ENCODE measurements around the gene OR5D16. TPM values are rescaled to one million over a fixed set of nuclear protein-coding genes. Genes with fewer than 3 reads are reported as not detected.
"Not testable (repeated sequence)": the region's sequence is repeated elsewhere in the genome, so short reads cannot be mapped to it uniquely, and the experiment has no call there.

Gene OR5D16
- polyA plus RNA-seq (ENCODE audit: insufficient read depth in 1 of 5, insufficient read length in 5 of 5, low replicate concordance in 1 of 5): not detected
- long read RNA-seq, donor 1: 0 reads
- long read RNA-seq, donor 2: 0 reads
- long read RNA-seq, donor 3: 0 reads
- long read RNA-seq, donor 4: 0 reads
- long read RNA-seq, donor 5: 0 reads
- long read RNA-seq, donor 6: 0 reads
- long read RNA-seq, donor 7: 0 reads
- long read RNA-seq, donor 8: 0 reads

DNA sequence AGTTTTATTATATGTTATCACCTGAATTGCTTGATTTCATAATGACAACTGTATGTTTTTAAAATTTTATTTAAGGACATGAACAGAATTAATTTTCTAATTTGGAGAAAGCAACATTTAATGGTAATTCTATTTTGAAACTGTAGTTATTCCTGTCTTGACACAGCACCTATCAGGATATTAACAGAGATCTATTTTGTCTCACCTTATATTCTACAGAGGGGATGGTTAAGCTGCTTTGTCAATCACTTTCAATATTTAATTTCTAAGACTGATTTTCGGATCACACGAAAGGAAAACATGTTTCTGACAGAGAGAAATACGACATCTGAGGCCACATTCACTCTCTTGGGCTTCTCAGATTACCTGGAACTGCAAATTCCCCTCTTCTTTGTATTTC lies at the start of gene OR5D16:
OR5D16 (plus strand) TSS at position 301 of the 400 bp plus-strand sequence; CDS start at position 301, 0 bp downstream.
- no peak for DNase-seq

- DNase-seq: no peak
Measured at GRCh38 chr11:55791606-55792005, 46.9 kb upstream of the OR5D16 start.

DNA sequence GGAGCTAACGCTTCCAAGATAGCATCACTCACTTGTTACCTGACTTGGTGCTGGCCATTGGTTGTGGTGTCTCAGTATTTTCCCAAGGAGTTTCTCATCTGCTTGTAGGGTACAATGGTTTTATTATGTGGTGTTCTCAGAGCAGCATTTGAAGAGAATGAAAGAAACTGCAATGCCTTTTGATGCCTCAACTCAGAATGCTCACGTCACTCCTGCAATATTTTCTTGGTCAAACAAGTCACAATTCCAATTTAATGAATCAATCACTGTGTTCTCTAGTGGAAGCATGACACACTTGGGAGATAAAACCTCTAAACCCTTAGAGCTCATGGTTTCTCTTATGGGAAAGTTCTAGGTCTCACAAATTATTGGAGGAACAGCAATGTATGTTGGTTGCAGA lies 45.2 kb upstream of the OR5D16 start:
- DNase-seq: no peak

DNA sequence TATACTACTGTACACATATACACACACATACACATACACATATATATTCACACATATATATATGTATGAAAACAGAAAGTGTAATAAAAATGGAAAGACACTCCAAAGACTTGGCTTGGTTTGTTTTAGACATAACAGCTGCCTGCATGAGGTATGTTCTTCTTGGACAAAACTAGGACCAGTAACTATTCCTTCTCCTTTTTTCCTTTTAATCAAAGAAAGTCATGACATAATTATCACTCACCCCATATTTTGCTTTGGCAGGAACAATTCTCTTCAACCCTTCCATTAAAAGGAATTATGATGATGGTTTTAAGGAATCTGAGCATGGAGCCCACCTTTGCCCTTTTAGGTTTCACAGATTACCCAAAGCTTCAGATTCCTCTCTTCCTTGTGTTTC lies 43.3 kb upstream of the OR5D16 start, which contains the start of gene OR5D14:
OR5D14 (plus strand) TSS at position 301 of the 400 bp plus-strand sequence; CDS start at position 301, 0 bp downstream.
- no peak for DNase-seq

DNA sequence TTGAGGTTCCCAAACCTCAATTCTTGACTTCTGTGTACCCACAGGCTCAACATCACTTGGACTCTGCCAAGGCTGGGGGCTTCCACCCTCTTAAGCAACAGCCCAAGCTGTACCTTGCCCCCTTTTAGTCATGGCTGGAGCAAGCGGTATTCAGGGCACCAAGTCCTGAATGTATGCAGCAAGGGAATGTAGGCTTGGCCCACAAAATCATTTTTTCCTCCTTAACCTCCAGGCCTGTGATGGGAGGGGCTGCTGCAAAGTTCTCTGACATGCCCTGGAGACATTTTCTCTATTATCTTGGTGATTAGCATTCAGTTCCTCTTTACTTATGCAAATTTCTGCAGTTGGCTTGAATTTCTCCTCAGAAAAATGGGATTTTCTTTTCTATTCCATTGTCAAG lies 32.3 kb upstream of the OR5D16 start:
- no peak for DNase-seq

DNA sequence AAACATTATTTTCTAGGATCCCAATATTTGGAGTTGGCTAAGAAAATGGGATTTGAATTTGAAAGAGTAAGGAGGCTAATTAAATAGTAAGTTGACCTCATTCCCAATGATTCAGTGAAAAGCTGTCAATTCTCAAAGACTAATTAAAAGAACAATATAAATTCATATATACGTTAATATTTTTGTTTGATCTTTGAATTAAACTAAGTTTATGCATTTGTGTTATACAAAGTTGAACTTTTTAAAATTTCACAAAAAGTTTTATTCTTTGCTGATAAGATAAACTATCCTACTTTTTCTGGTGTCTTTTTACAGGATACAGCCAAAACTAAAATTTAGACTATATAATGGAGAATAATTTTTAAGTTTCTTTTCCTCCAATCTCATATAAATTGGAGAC lies 27.5 kb upstream of the OR5D16 start, which contains the start of gene OR5L1:
OR5L1 (plus strand) TSS at position 301 of the 400 bp plus-strand sequence. CDS start 100 bp downstream, outside the sequence.
- no peak for DNase-seq

DNA sequence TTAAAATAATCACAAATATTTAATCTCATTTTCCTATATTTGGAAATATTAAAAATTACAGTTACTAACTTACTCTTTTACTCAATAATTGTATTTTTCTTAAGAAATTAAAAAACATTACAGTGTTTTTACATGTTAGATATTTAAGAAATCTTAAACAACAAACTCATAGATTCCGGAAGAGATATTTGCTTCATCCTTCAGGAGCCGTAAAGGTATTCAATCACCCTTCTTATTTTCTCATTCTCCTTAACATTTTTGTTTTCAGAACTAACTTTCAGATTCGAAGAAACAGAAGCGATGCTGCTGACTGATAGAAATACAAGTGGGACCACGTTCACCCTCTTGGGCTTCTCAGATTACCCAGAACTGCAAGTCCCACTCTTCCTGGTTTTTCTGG lies 19.2 kb upstream of the OR5D16 start, which contains the start of gene OR5D18:
OR5D18 (plus strand) TSS at position 301 of the 400 bp plus-strand sequence; CDS start at position 301, 0 bp downstream.
- DNase-seq: no peak

DNA sequence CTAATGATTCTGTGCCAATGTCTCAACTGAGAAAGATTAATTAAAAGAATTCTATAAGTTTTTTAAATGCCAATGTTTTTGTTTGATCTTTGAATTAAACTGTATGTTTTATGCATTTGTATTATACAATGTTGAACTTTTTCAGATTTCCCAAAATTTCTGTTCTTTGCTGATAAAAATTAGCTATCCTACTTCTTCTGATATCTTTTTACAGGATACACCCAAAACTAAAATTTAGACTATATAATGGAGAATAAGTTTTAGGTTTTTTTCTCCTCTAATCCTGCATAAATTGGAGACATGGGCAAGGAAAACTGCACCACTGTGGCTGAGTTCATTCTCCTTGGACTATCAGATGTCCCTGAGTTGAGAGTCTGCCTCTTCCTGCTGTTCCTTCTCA lies 11.6 kb upstream of the OR5D16 start, which contains the start of gene OR5L2:
OR5L2 (plus strand) TSS at position 301 of the 400 bp plus-strand sequence; CDS start at position 301, 0 bp downstream.
- DNase-seq: no peak

DNA sequence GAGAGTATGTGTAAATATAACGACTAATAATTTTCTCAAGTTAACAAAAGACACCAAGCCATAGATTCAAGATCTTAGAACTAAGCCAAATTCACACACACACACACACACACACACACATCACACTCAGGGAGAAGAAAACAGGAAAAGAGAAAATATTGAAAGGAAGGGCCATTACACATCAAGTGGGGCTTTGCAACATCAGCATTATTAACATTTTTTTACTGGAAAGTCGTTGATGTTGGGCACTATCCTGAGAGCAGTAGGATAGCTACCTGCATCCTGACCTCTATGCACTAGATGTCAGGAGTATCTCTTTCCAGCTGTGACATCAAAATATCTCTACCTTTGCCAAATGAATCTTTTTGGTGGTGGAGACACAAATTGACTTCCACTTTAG lies 8.9 kb downstream of the OR5D16 start:
- no peak for DNase-seq

DNA sequence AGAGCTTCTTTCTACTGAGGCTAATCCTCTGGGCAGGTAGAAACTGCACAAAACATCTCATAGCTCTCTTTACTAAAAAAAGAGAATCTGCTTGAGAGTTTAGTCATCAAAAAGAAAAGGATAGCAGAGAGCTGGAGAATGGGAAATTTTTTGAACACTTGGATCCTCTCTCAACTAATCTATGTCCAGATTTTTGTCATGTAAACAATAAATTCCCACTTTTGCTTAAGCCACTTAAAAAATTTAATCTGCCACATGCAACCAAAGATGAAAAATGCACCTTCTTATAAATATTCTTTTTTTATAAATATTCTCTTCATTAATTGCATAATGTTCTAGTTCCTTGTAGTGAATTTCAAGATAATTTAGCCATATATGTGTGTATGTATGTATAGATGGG lies 10.5 kb downstream of the OR5D16 start:
- DNase-seq: no peak

DNA sequence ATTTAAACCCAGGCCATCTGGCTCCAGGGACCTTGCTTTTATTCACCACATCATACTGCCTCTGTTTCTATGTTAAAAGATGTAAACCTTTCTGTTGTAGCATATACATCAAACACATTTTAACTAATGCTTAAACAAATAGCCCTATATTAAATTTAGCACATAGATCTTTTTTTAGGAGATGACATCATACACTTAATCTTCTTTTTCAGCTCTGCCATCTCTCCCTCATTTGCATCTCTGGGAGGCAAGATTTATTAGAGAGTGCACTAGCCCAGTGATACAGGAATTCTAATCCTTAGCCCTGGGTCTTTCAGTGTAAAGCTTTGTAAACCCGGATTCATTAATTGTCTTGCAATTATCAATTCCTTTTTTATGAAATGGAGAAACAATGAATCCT lies 13.6 kb downstream of the OR5D16 start:
- no peak for DNase-seq

DNA sequence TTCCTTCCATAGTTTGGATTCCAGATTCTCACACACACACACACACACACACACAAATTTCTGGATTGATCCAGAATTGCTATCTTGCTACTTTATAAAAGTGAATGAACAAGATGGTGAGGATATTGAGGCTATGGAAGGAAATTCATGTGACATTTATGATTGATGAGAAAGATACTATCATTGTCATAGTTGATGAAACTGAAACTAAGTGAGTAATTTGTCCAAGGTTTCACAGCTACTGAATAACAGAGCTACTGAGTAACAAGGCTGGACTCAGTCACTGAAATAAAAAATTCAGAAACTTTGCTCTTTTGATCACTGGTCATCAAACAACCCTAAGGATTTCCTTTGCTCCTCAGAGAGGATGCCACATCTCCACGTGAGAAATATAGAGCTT lies 16.2 kb downstream of the OR5D16 start:
- DNase-seq: no peak

GRCh38 chr11:55867354-55867753 lies 28.8 kb downstream of the OR5D16 start:
- not testable (repeated sequence) for DNase-seq

GRCh38 chr11:55872731-55873130 lies 34.2 kb downstream of the OR5D16 start:
- not testable (repeated sequence) for DNase-seq

DNA sequence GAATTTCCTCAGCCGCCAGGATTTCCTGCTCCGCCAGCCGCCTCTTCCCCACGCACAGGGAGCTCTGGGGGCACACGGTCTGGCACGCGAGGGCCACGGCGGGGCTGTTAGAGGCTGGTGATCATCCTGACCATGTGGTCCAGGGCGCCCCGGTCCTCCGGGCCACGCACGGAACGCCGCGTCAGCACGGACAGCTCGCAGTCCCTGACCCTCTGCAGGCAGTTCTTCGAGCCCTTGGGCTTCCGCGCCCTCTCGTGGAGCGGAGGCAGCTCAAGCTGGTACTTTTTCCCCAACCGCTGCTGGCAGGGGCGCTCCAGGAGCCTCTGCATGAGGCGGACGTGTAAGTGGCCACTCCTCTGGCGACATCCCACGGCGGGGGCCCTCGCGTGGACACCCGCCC lies 34.6 kb downstream of the OR5D16 start:
- not testable (repeated sequence) for DNase-seq

DNA sequence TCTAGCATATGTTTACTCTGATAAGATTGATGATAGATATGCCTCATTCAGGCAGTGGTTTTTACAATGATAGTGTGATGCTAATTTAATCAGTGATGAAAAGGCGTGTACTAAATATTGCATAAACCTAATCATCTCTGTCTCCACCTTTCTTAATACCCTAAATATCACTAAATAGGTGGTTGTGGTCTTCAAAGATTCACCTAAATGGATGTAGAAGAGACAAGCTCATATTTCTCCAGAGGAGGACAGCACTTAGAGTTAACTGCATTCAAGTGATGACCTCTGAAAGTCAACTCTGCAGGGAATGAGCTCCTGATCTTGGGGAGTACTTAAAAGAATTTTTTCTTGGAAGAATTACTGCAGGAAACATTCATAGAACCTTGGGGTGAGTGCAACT lies 44.4 kb downstream of the OR5D16 start, which contains the start of gene TRIM51:
TRIM51 (plus strand) TSS at position 301 of the 400 bp plus-strand sequence. CDS start 2,132 bp downstream, outside the sequence.
- DNase-seq: not testable (repeated sequence)

GRCh38 chr11:55884995-55885394 lies 46.4 kb downstream of the OR5D16 start:
- DNase-seq: not testable (repeated sequence)

DNA sequence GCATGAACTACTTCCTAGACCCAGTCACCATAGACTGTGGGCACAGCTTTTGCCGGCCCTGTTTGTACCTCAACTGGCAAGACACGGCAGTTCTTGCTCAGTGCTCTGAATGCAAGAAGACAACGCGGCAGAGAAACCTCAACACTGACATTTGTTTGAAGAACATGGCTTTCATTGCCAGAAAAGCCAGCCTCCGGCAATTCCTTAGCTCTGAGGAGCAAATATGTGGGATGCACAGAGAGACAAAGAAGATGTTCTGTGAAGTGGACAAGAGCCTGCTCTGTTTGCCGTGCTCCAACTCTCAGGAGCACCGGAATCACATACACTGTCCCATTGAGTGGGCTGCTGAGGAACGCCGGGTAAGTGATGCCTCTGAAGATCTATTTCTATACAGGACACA lies 46.9 kb downstream of the OR5D16 start:
- DNase-seq: not testable (repeated sequence)

Other genes starting within 250 kb of the OR5D16 start
- not detected for gene OR4C11, start 231.1 kb upstream of the OR5D16 start, polyA plus RNA-seq (ENCODE audit: insufficient read depth in 1 of 5, insufficient read length in 5 of 5, low replicate concordance in 1 of 5)
- gene OR4P4, start 203.6 kb upstream of the OR5D16 start, polyA plus RNA-seq (ENCODE audit: insufficient read depth in 1 of 5, insufficient read length in 5 of 5, low replicate concordance in 1 of 5): under 1 TPM in 2 of 5 donors, not detected in 3; 0.09 to 0.18 TPM
- not detected for gene OR4S2, start 190.4 kb upstream of the OR5D16 start, polyA plus RNA-seq (ENCODE audit: insufficient read depth in 1 of 5, insufficient read length in 5 of 5, low replicate concordance in 1 of 5)
- gene OR4C6, start 176.6 kb upstream of the OR5D16 start, polyA plus RNA-seq (ENCODE audit: insufficient read depth in 1 of 5, insufficient read length in 5 of 5, low replicate concordance in 1 of 5): not detected
- gene OR5D13, start 65.3 kb upstream of the OR5D16 start, polyA plus RNA-seq (ENCODE audit: insufficient read depth in 1 of 5, insufficient read length in 5 of 5, low replicate concordance in 1 of 5): not detected
- gene OR5D14, start 43.2 kb upstream of the OR5D16 start, polyA plus RNA-seq (ENCODE audit: insufficient read depth in 1 of 5, insufficient read length in 5 of 5, low replicate concordance in 1 of 5): not detected
- not detected for gene OR5L1, start 27.4 kb upstream of the OR5D16 start, polyA plus RNA-seq (ENCODE audit: insufficient read depth in 1 of 5, insufficient read length in 5 of 5, low replicate concordance in 1 of 5)
- gene OR5D18, start 19.1 kb upstream of the OR5D16 start, polyA plus RNA-seq (ENCODE audit: insufficient read depth in 1 of 5, insufficient read length in 5 of 5, low replicate concordance in 1 of 5): not detected
- not detected for gene OR5L2, start 11.5 kb upstream of the OR5D16 start, polyA plus RNA-seq (ENCODE audit: insufficient read depth in 1 of 5, insufficient read length in 5 of 5, low replicate concordance in 1 of 5)
- not detected for gene TRIM51, start 44.5 kb downstream of the OR5D16 start, polyA plus RNA-seq (ENCODE audit: insufficient read depth in 1 of 5, insufficient read length in 5 of 5, low replicate concordance in 1 of 5)
- not detected for gene OR5W2, start 75.8 kb downstream of the OR5D16 start, polyA plus RNA-seq (ENCODE audit: insufficient read depth in 1 of 5, insufficient read length in 5 of 5, low replicate concordance in 1 of 5)
- not detected for gene OR5I1, start 97.6 kb downstream of the OR5D16 start, polyA plus RNA-seq (ENCODE audit: insufficient read depth in 1 of 5, insufficient read length in 5 of 5, low replicate concordance in 1 of 5)
- not detected for gene OR10AG1, start 131.2 kb downstream of the OR5D16 start, polyA plus RNA-seq (ENCODE audit: insufficient read depth in 1 of 5, insufficient read length in 5 of 5, low replicate concordance in 1 of 5)
- gene OR5F1, start 155.9 kb downstream of the OR5D16 start, polyA plus RNA-seq (ENCODE audit: insufficient read depth in 1 of 5, insufficient read length in 5 of 5, low replicate concordance in 1 of 5): not detected
- under 1 TPM; 0.04 to 0.08 (median 0.06) TPM for gene OR5AS1, start 188.9 kb downstream of the OR5D16 start, polyA plus RNA-seq (ENCODE audit: insufficient read depth in 1 of 5, insufficient read length in 5 of 5, low replicate concordance in 1 of 5)